ENCODE data around the gene HOXD13. TPM values are rescaled to one million over a fixed set of nuclear protein-coding genes. Genes with fewer than 3 reads are reported as not detected.

The HOXD13 gene
- total and polyA plus RNA-seq, 2 donors (not counting 1 experiment from before 2014, with no cell fraction given), result not detected

DNA sequence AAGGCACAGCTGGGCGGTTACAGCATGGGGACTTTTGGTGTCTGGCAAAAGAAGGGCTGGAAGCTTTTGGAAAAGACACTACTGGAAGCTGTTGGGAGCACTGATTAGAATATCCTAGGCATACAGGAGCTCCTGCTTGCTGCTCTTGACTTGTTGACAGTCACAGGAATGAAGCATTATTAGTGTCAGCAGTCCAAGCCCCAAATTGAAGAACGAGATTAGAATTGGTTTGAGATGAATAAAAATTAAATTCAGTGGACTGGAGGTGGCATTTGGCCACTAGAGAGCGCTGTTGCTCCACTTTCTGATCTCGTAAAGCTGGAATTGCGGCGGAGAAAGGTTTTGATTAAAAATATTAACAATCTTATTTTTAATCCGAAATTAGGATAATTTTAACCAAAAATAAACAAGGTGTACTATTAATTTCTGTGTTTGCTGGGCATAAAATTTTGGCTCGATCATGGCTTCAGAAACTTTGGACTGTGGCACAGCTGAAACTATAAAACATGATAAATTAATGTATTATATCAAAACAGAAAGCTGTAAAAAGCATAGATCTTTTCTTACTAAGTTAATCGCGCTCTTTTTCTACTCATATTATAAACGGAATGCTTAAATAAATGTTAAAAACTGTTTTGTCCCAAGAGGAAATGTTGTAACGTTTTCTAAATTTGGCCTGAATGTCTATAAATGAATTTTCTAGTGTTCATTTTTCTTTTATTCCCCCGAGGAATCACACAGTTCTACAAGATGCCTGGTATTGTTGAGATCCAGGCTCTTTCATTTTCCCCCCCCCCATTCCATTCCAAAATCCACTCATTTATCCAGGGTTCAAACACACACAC lies 34.6 kb downstream of the HOXD13 start:
- DNase-seq (peak; percentile 75), ATAC-seq (ENCODE audit: low read depth) (no peak)
- 50% methylated on average over 1 of the region's 13 CpGs for WGBS (ENCODE audit: insufficient coverage)
- Mint-ChIP-seq H3K27me3 (peaks cover 71% of the 10 kb centered on the region), H3K4me1 (peaks cover 26% of the 10 kb centered on the region), H3K9me3 (ENCODE audit: insufficient read depth) (no peaks in the 10 kb centered on the region), H3K4me3 (no peak overlapping the region), H3K27ac (no peak overlapping the region)
- ChIA-PET CTCF (interaction anchor here (0.7 to 4.6 kb wide), 46 partner anchors 10 to 1636 kb away, joined by 3 to 110 read pairs (median 4); no protein-coding TSS in a partner anchor), POLR2A (no interaction called here)
- Histone ChIP-seq H3K4me2 (replicated peaks; ENCODE audit: low read depth, low read length, poor library complexity, severe bottlenecking) (no peak overlapping the region), H3K27ac (ENCODE audit: low read length in 2 of 2) (no peak overlapping the region), H2AFZ (ENCODE audit: insufficient read depth, low read depth, low read length, poor library complexity, severe bottlenecking) (no peak overlapping the region), H3K36me3 (replicated peaks in 1 of 2; ENCODE audit: control extremely low read depth in 1 of 2, control insufficient read depth in 1 of 2, extremely low read depth in 1 of 2, insufficient read depth in 2 of 2, low read length in 1 of 2) (no peaks in the 10 kb centered on the region), H3K79me2 (ENCODE audit: control insufficient read depth, insufficient read depth, low read length) (no peaks in the 10 kb centered on the region), H3K9me3 (ENCODE audit: control extremely low read depth in 1 of 3, control insufficient read depth in 2 of 3, insufficient read depth in 1 of 3, low read length in 2 of 3) (peaks cover 0 to 39% (median 0%) of the 10 kb centered on the region in 3 donors), H3K9ac (ENCODE audit: low read length) (no peak overlapping the region), H4K20me1 (ENCODE audit: control insufficient read depth, insufficient read depth, low read length, poor library complexity, severe bottlenecking) (no peaks in the 10 kb centered on the region), H3K27me3 (replicated peaks in 1 of 4; ENCODE audit: control extremely low read depth in 1 of 4, control insufficient read depth in 3 of 4, insufficient read depth in 4 of 4, low read length in 3 of 4) (peaks cover 0 to 84% (median 65%) of the 10 kb centered on the region in 4 experiments), H3K4me3 (ENCODE audit: control extremely low read depth in 1 of 5, extremely low read depth in 1 of 5, insufficient read depth in 1 of 5, low read depth in 2 of 5, low read length in 4 of 5) (no peak overlapping the region), H3K4me1 (ENCODE audit: control insufficient read depth in 2 of 2, insufficient read depth in 2 of 2, low read length in 2 of 2) (peaks cover 24 to 50% of the 10 kb centered on the region in 2 donors)
- intact Hi-C loops (cut with micrococcal nuclease), result loop anchor here (1.0 to 5.0 kb wide), 5 partner anchors 427 to 1035 kb away; no protein-coding TSS in a partner anchor
- TF ChIP-seq, protein P1, sequence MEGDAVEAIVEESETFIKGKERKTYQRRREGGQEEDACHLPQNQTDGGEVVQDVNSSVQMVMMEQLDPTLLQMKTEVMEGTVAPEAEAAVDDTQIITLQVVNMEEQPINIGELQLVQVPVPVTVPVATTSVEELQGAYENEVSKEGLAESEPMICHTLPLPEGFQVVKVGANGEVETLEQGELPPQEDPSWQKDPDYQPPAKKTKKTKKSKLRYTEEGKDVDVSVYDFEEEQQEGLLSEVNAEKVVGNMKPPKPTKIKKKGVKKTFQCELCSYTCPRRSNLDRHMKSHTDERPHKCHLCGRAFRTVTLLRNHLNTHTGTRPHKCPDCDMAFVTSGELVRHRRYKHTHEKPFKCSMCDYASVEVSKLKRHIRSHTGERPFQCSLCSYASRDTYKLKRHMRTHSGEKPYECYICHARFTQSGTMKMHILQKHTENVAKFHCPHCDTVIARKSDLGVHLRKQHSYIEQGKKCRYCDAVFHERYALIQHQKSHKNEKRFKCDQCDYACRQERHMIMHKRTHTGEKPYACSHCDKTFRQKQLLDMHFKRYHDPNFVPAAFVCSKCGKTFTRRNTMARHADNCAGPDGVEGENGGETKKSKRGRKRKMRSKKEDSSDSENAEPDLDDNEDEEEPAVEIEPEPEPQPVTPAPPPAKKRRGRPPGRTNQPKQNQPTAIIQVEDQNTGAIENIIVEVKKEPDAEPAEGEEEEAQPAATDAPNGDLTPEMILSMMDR (IDR thresholded peaks at IDR 0.05), result peak; percentile 98
- TF ChIP-seq EZH2 (IDR thresholded peaks at IDR 0.05; ENCODE audit: borderline replicate concordance, insufficient read depth, low read depth, low read length, poor library complexity, severe bottlenecking), result no peak

DNA sequence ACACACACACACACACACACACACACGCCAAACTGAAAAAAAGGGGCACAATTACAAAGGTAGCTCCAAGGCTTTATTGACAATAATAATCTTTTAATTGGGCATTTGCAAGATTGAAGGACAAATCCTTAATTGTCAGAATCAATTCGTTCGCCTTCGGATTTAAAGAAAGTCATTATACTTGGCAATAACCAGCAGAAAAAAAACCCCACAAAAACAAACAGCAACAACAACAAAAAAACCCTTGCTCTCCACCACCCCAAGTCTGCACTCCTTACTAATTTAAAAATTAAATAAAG lies 35.2 kb downstream of the HOXD13 start:
- H3K9me3 Mint-ChIP-seq (ENCODE audit: insufficient read depth), result no peaks in the 10 kb centered on the region
- H3K36me3 ChIP-seq (replicated peaks in 1 of 2; ENCODE audit: control extremely low read depth in 1 of 2, control insufficient read depth in 1 of 2, extremely low read depth in 1 of 2, insufficient read depth in 2 of 2, low read length in 1 of 2), result no peaks in the 10 kb centered on the region
- CTCF ChIA-PET, result interaction anchor here (0.7 to 4.6 kb wide), 23 partner anchors 11 to 1342 kb away, joined by 3 to 110 read pairs (median 8); no protein-coding TSS in a partner anchor
- DNase-seq (no peak), ATAC-seq (ENCODE audit: low read depth) (no peak)
- POLR2A ChIA-PET, result no interaction called here
- H3K4me3 Mint-ChIP-seq, result no peak overlapping the region
- no peaks in the 10 kb centered on the region for H3K79me2 ChIP-seq (ENCODE audit: control insufficient read depth, insufficient read depth, low read length)
- WGBS (ENCODE audit: insufficient coverage), result 65% methylated on average over 3 of the region's 4 CpGs
- peaks cover 25 to 50% of the 10 kb centered on the region in 2 donors for H3K4me1 ChIP-seq (ENCODE audit: control insufficient read depth in 2 of 2, insufficient read depth in 2 of 2, low read length in 2 of 2)
- H3K9ac ChIP-seq (ENCODE audit: low read length), result no peak overlapping the region
- H3K4me1 Mint-ChIP-seq, result peaks cover 26% of the 10 kb centered on the region
- no peak overlapping the region for H3K27ac Mint-ChIP-seq
- TF ChIP-seq, protein P1 (IDR thresholded peaks at IDR 0.05), result no peak
- TF ChIP-seq EZH2 (IDR thresholded peaks at IDR 0.05; ENCODE audit: borderline replicate concordance, insufficient read depth, low read depth, low read length, poor library complexity, severe bottlenecking), result no peak
- H2AFZ ChIP-seq (ENCODE audit: insufficient read depth, low read depth, low read length, poor library complexity, severe bottlenecking), result no peak overlapping the region
- intact Hi-C loops (cut with micrococcal nuclease), result loop anchor here (1.0 to 5.0 kb wide), 4 partner anchors 511 to 1035 kb away; no protein-coding TSS in a partner anchor
- H3K27me3 Mint-ChIP-seq, result peaks cover 72% of the 10 kb centered on the region
- peaks cover 0 to 33% (median 0%) of the 10 kb centered on the region in 3 donors for H3K9me3 ChIP-seq (ENCODE audit: control extremely low read depth in 1 of 3, control insufficient read depth in 2 of 3, insufficient read depth in 1 of 3, low read length in 2 of 3)
- H4K20me1 ChIP-seq (ENCODE audit: control insufficient read depth, insufficient read depth, low read length, poor library complexity, severe bottlenecking), result no peaks in the 10 kb centered on the region
- H3K27me3 ChIP-seq (replicated peaks in 1 of 4; ENCODE audit: control extremely low read depth in 1 of 4, control insufficient read depth in 3 of 4, insufficient read depth in 4 of 4, low read length in 3 of 4), result peaks cover 0 to 84% (median 68%) of the 10 kb centered on the region in 4 experiments
- H3K4me2 ChIP-seq (replicated peaks; ENCODE audit: low read depth, low read length, poor library complexity, severe bottlenecking), result no peak overlapping the region
- no peak overlapping the region for H3K4me3 ChIP-seq (ENCODE audit: control extremely low read depth in 1 of 5, extremely low read depth in 1 of 5, insufficient read depth in 1 of 5, low read depth in 2 of 5, low read length in 4 of 5)
- no peak overlapping the region for H3K27ac ChIP-seq (ENCODE audit: low read length in 2 of 2)

Data from B cell (primary cell).